GM23248 (cell line): ENCODE measurements around the gene P4HA3.

Source experiments
- EZH2 ChIP-seq: fragments of 200-600 bp; sonication (generic); IDR thresholded peaks from 2 replicates; pipeline ENCODE4 v1.6.1; 2018; ENCODE audit warnings: antibody characterized with exemption, mild to moderate bottlenecking; ENCODE audit not compliant: insufficient read depth, poor library complexity, severe bottlenecking
- EZH2phosphoT487 ChIP-seq: fragments of 200-600 bp; sonication (generic); IDR thresholded peaks from 2 replicates; pipeline ENCODE4 v1.6.1; 2018; ENCODE audit warnings: antibody characterized with exemption, moderate library complexity, mild to moderate bottlenecking, low read depth; ENCODE audit not compliant: insufficient read depth

- TF ChIP-seq EZH2 (no peak), EZH2phosphoT487 (no peak)
Measured at GRCh38 chr11:74256378-74257133, 54.9 kb downstream of the P4HA3 start.
